Sigmoid colon (tissue), 7 donors: ENCODE results near the gene STUB1. TPM values are rescaled to one million over a fixed set of nuclear protein-coding genes. Genes with fewer than 3 reads are reported as not detected.

Source experiments
- DNase-seq: peaks from one replicate; pipeline ENCODE4 v3.0.0-alpha.2; 2019
- H3K27ac ChIP-seq, 4 donors: fragments of 200-600 bp; sonication (generic); one replicate each; pipeline ENCODE4 v1.5.1; 2016 to 2019; ENCODE audit warnings: mild to moderate bottlenecking in 1 of 4
- H3K27me3 ChIP-seq, 3 donors: fragments of 200-600 bp; sonication (generic); one replicate each; pipeline ENCODE4 v1.5.1; 2019; ENCODE audit warnings: mild to moderate bottlenecking in 1 of 3
- H3K36me3 ChIP-seq, 4 donors: fragments of 200-600 bp; sonication (generic); one replicate each; pipeline ENCODE4 v1.5.1; 2016 to 2019
- H3K4me1 ChIP-seq, 4 donors: fragments of 200-600 bp; sonication (generic); one replicate each; pipeline ENCODE4 v1.5.1; 2017 to 2019
- H3K4me3 ChIP-seq, 4 donors: fragments of 200-600 bp; sonication (generic); one replicate each; pipeline ENCODE4 v1.5.1; 2017 to 2019; ENCODE audit warnings: mild to moderate bottlenecking in 2 of 4, moderate library complexity in 1 of 4
- H3K9me3 ChIP-seq, 4 donors: fragments of 200-600 bp in 3 of 4; sonication (generic) in 3 of 4; one replicate each; pipeline versions ENCODE4 v1.5.1 to v1.6.1; 2013 to 2019
- CTCF ChIP-seq, 4 experiments: fragments of 450-650 bp in 3 of 4; fragments of 200-600 bp in 1 of 4; IDR thresholded peaks; one replicate each; pipeline ENCODE4 v1.5.1; 2016 to 2019; ENCODE audit warnings: antibody characterized with exemption in 4 of 4, mild to moderate bottlenecking in 3 of 4, moderate library complexity in 2 of 4
- EP300 ChIP-seq, 4 donors: sonication (generic); formaldehyde crosslinking; IDR thresholded peaks; one replicate each; pipeline ENCODE4 v1.6.1; 2017; ENCODE audit warnings: antibody characterized with exemption in 4 of 4
- POLR2A ChIP-seq, 2 donors: fragments of 450-650 bp; IDR thresholded peaks; one replicate each; pipeline ENCODE4 v1.6.1; 2016; ENCODE audit warnings: antibody characterized with exemption in 2 of 2, mild to moderate bottlenecking in 2 of 2, moderate library complexity in 2 of 2
- POLR2AphosphoS5 ChIP-seq, 4 donors: sonication (generic); formaldehyde crosslinking; IDR thresholded peaks; one replicate each; pipeline ENCODE4 v1.6.1; 2017; ENCODE audit warnings: antibody characterized with exemption in 4 of 4
- WGBS, 2 donors: extraction: QIAGEN DNeasy Blood & Tissue Kit; methylation state at CpG; one replicate each; pipeline ENCODE4 v1.1.7; 2013; 5-methylcytosine and 5-hydroxymethylcytosine counted together
- intact Hi-C: fragments of 100-400 bp; cut with DNase I; formaldehyde crosslinking; loops from one replicate; pipeline ENCODE4 v1.15.1; 2023
- polyA plus RNA-seq, 3 donors: library from polyadenylated mRNA; stranded (reverse); fragments of 200-250 nt; gene quantifications; one replicate each; pipeline ENCODE4 v1.2.3, GENCODE V29; 2013
- total RNA-seq, 4 donors: library from RNA; depleted of rRNA; stranded (reverse); fragments of >200 nt; gene quantifications; one replicate each; pipeline ENCODE4 v1.1.0, GENCODE V29; 2016
- donor health status: healthy with polysubstance abuse.
- donor health status: Bipolar disorder and iron deficiency.
- donor health status: healthy.

Gene STUB1
- total and polyA plus RNA-seq, 7 donors, result 104 to 183 (median 136) TPM

GRCh38 chr16:702341-702740, 22.1 kb downstream of the STUB1 start:
- H3K27me3 ChIP-seq, result peaks cover 68 to 93% (median 82%) of the 10 kb centered on the region in 3 donors
- peaks cover 0 to 19% (median 11%) of the 10 kb centered on the region in 4 donors for H3K4me1 ChIP-seq
- WGBS, 2 donors, result 85% methylated on average over 19 of the region's 19 CpGs
- intact Hi-C loops, result no loop called here
- TF ChIP-seq POLR2A (IDR thresholded peaks at IDR 0.05), result no peak
- no peak for DNase-seq
- H3K9me3 ChIP-seq, result no peaks in the 10 kb centered on the region
- H3K27ac ChIP-seq, result no peak overlapping the region
- H3K36me3 ChIP-seq, result no peaks in the 10 kb centered on the region
- no peak overlapping the region for H3K4me3 ChIP-seq

- Histone ChIP-seq H3K27me3 (peaks cover 72 to 96% (median 91%) of the 10 kb centered on the region in 3 donors), H3K4me1 (peaks cover 0 to 19% (median 11%) of the 10 kb centered on the region in 4 donors), H3K9me3 (no peaks in the 10 kb centered on the region), H3K36me3 (no peaks in the 10 kb centered on the region), H3K4me3 (no peak overlapping the region), H3K27ac (no peak overlapping the region)
- TF ChIP-seq EP300 (IDR thresholded peaks at IDR 0.05), result no peak
- TF ChIP-seq POLR2AphosphoS5 (IDR thresholded peaks at IDR 0.05), result no peak
- no peak for TF ChIP-seq POLR2A (IDR thresholded peaks at IDR 0.05)
- no peak for TF ChIP-seq CTCF (IDR thresholded peaks at IDR 0.05)
- no peak for DNase-seq
- WGBS, 2 donors, result 61 to 82% methylated on average over 12 of the region's 12 CpGs
- intact Hi-C loops, result no loop called here
These were observed 23.2 kb downstream of the STUB1 start for GRCh38 chr16:703406-703805.

GRCh38 chr16:704047-704446, 23.8 kb downstream of the STUB1 start:
- H3K36me3 ChIP-seq, result no peaks in the 10 kb centered on the region
- TF ChIP-seq EP300 (IDR thresholded peaks at IDR 0.05) (no peak), POLR2AphosphoS5 (IDR thresholded peaks at IDR 0.05) (no peak), CTCF (IDR thresholded peaks at IDR 0.05) (no peak), POLR2A (IDR thresholded peaks at IDR 0.05) (no peak)
- 68 to 76% methylated on average over 7 of the region's 7 CpGs for WGBS, 2 donors
- H3K4me1 ChIP-seq, result peaks cover 0 to 19% (median 11%) of the 10 kb centered on the region in 4 donors
- no peaks in the 10 kb centered on the region for H3K9me3 ChIP-seq
- H3K4me3 ChIP-seq, result no peak overlapping the region
- intact Hi-C loops, result no loop called here
- no peak overlapping the region for H3K27ac ChIP-seq
- H3K27me3 ChIP-seq, result peaks cover 75 to 98% (median 97%) of the 10 kb centered on the region in 3 donors
- no peak for DNase-seq

GRCh38 chr16:704552-705380, 24.6 kb downstream of the STUB1 start:
- Histone ChIP-seq H3K27me3 (peaks cover 72 to 98% (median 96%) of the 10 kb centered on the region in 3 donors), H3K36me3 (no peaks in the 10 kb centered on the region), H3K27ac (no peak overlapping the region), H3K4me3 (no peak overlapping the region), H3K4me1 (peaks cover 0 to 21% (median 12%) of the 10 kb centered on the region in 4 donors), H3K9me3 (no peaks in the 10 kb centered on the region)
- WGBS, 2 donors, result 11 to 15% methylated on average over 50 of the region's 50 CpGs
- intact Hi-C loops, result no loop called here
- TF ChIP-seq POLR2A (IDR thresholded peaks at IDR 0.05) (no peak), POLR2AphosphoS5 (IDR thresholded peaks at IDR 0.05) (no peak), EP300 (IDR thresholded peaks at IDR 0.05) (no peak)
- DNase-seq, result no peak

GRCh38 chr16:705431-706188, 25.4 kb downstream of the STUB1 start, which contains the start of gene FBXL16:
Gene FBXL16 (minus strand): TSS chr16:705801. CDS start chr16:697405, 8,396 bp downstream.
- Histone ChIP-seq H3K27me3 (peaks cover 68 to 98% (median 96%) of the 10 kb centered on the region in 3 donors), H3K4me3 (no peak within 1 kb of the TSS)

More at GRCh38 chr16:705431-706188, 25.4 kb downstream of the STUB1 start, which contains the start of gene FBXL16:
- 1 to 2% methylated on average over 115 of the region's 115 CpGs for WGBS, 2 donors
- TF ChIP-seq EP300 (IDR thresholded peaks at IDR 0.05) (no peak), POLR2A (IDR thresholded peaks at IDR 0.05) (no peak)
- no peaks in the 10 kb centered on the region for H3K36me3 ChIP-seq
- DNase-seq, result no peak
- H3K27ac ChIP-seq, result no peak within 1 kb of the TSS
- intact Hi-C loops, result no loop called here
- H3K4me1 ChIP-seq, result peaks cover 0 to 24% (median 15%) of the 10 kb centered on the region in 4 donors
- H3K9me3 ChIP-seq, result no peaks in the 10 kb centered on the region
